Measurements from ENCODE around the gene GJA1.
A peak's percentile ranks its signal among the peaks of the same experiment; 100 is the strongest.

Gene GJA1

GRCh38 chr6:121482751-121483150 is 47.3 kb downstream of the GJA1 start:
- Histone ChIP-seq H2AFZ (ENCODE audit: low read length) (no peak overlapping the region), H3K79me1 (ENCODE audit: low read depth, low read length) (no peaks in the 10 kb centered on the region), H3K4me3 (ENCODE audit: low read length in 2 of 2) (no peak overlapping the region), H3K27ac (replicated peaks; ENCODE audit: low read length) (no peak overlapping the region), H4K8ac (ENCODE audit: low read depth, low read length) (no peak overlapping the region), H3K4me2 (ENCODE audit: insufficient read depth, low read length, poor library complexity, severe bottlenecking) (no peak overlapping the region), H3K14ac (ENCODE audit: low read length) (no peak overlapping the region), H2AK5ac (ENCODE audit: low read depth, low read length) (no peak overlapping the region), H3K18ac (ENCODE audit: low read length) (no peak overlapping the region), H3K9ac (ENCODE audit: low read depth, low read length, poor library complexity) (no peak overlapping the region), H2BK12ac (ENCODE audit: low read length) (no peak overlapping the region), H3K4ac (ENCODE audit: low read length) (no peak overlapping the region), H2BK120ac (ENCODE audit: low read depth, low read length) (no peak overlapping the region), H4K91ac (ENCODE audit: low read depth, low read length, poor library complexity) (no peak overlapping the region), H3K4me1 (ENCODE audit: control insufficient read depth in 2 of 2, insufficient read depth in 1 of 2, low read depth in 1 of 2, low read length in 2 of 2) (no peaks in the 10 kb centered on the region), H3K36me3 (replicated peaks in 1 of 2; ENCODE audit: control insufficient read depth in 2 of 2, insufficient read depth in 2 of 2, low read length in 2 of 2) (no peaks in the 10 kb centered on the region), H3K23ac (ENCODE audit: low read depth, low read length, poor library complexity) (no peak overlapping the region), H2BK5ac (ENCODE audit: low read length) (no peak overlapping the region), H3K27me3 (ENCODE audit: control insufficient read depth in 3 of 3, insufficient read depth in 3 of 3, low read depth in 1 of 3, low read length in 3 of 3) (no peaks in the 10 kb centered on the region), H3K9me3 (replicated peaks in 1 of 2; ENCODE audit: control insufficient read depth in 2 of 2, insufficient read depth in 1 of 2, low read depth in 1 of 2, low read length in 2 of 2) (no peaks in the 10 kb centered on the region), H2BK15ac (ENCODE audit: low read length) (no peak overlapping the region)
- DNase-seq (ENCODE audit: low spot score), result no peak

DNA sequence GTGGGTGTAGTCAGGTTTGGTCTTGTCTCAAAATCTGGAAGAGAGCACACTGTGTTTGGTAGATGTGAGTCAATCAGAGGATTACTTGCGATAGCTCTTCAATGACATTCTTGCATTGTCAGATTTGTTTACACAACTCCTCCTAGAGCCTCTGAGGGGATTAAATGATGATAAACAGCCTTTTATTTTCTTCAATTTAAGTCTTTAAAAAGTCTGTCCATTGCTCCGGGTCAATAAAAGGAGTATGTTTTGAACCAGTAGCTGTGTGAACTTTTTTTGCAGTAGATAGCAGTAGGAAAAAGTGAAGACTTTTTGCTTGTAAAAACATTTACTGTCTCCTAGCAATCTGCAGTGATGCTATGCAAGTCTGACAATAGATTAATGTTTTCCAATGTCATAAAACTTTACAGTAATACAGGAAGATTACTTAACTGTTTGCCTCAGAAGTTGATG is 49.9 kb downstream of the GJA1 start:
- H3K9me3 ChIP-seq (replicated peaks in 1 of 2; ENCODE audit: control insufficient read depth in 2 of 2, insufficient read depth in 1 of 2, low read depth in 1 of 2, low read length in 2 of 2), result no peaks in the 10 kb centered on the region
- peaks cover 0 to 2% of the 10 kb centered on the region in 2 donors for H3K4me1 ChIP-seq (ENCODE audit: control insufficient read depth in 2 of 2, insufficient read depth in 1 of 2, low read depth in 1 of 2, low read length in 2 of 2)
- no peak overlapping the region for H3K23ac ChIP-seq (ENCODE audit: low read depth, low read length, poor library complexity)
- no peak overlapping the region for H2BK120ac ChIP-seq (ENCODE audit: low read depth, low read length)
- H2AFZ ChIP-seq (ENCODE audit: low read length), result no peak overlapping the region
- H3K14ac ChIP-seq (ENCODE audit: low read length), result no peak overlapping the region
- H3K18ac ChIP-seq (ENCODE audit: low read length), result no peak overlapping the region
- no peak overlapping the region for H3K4me3 ChIP-seq (ENCODE audit: low read length in 2 of 2)
- H2BK15ac ChIP-seq (ENCODE audit: low read length), result no peak overlapping the region
- H2BK5ac ChIP-seq (ENCODE audit: low read length), result no peak overlapping the region
- no peak overlapping the region for H4K8ac ChIP-seq (ENCODE audit: low read depth, low read length)
- no peak overlapping the region for H2BK12ac ChIP-seq (ENCODE audit: low read length)
- H4K91ac ChIP-seq (ENCODE audit: low read depth, low read length, poor library complexity), result no peak overlapping the region
- no peaks in the 10 kb centered on the region for H3K27me3 ChIP-seq (ENCODE audit: control insufficient read depth in 3 of 3, insufficient read depth in 3 of 3, low read depth in 1 of 3, low read length in 3 of 3)
- H3K9ac ChIP-seq (ENCODE audit: low read depth, low read length, poor library complexity), result no peak overlapping the region
- peak; percentile 1 for DNase-seq (ENCODE audit: low spot score)
- no peak overlapping the region for H3K27ac ChIP-seq (replicated peaks; ENCODE audit: low read length)
- no peak overlapping the region for H2AK5ac ChIP-seq (ENCODE audit: low read depth, low read length)
- H3K4ac ChIP-seq (ENCODE audit: low read length), result no peak overlapping the region
- WGBS, 2 donors (ENCODE audit: extremely low coverage in 2 of 2, insufficient read length in 2 of 2, insufficient replicate concordance in 1 of 2), result no CpG with 5 or more reads among the region's 2 CpGs
- H3K79me1 ChIP-seq (ENCODE audit: low read depth, low read length), result no peaks in the 10 kb centered on the region
- no peaks in the 10 kb centered on the region for H3K36me3 ChIP-seq (replicated peaks in 1 of 2; ENCODE audit: control insufficient read depth in 2 of 2, insufficient read depth in 2 of 2, low read length in 2 of 2)
- no peak overlapping the region for H3K4me2 ChIP-seq (ENCODE audit: insufficient read depth, low read length, poor library complexity, severe bottlenecking)

DNA sequence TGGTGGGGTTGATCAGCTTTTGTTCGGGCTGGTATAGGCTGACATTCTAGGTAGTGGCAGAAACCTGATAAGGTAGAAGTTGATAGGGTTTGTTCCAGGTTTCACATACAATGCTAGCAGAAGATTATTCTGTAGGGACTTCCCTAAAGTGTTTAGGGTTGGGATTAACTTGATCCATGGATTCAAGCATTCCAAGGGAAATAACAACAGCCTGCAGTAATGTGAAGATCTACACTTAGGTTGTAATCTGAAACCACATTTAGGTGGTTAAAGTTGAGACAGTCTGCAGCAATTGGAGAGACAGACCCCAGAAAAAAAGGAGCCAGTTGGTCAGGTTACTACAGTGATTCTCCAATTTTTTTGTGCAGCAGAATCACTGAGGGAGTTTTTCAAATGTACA is 56.1 kb downstream of the GJA1 start:
- no peak overlapping the region for H3K9ac ChIP-seq (ENCODE audit: low read depth, low read length, poor library complexity)
- H4K8ac ChIP-seq (ENCODE audit: low read depth, low read length), result no peak overlapping the region
- H3K14ac ChIP-seq (ENCODE audit: low read length), result no peak overlapping the region
- no peak overlapping the region for H2BK5ac ChIP-seq (ENCODE audit: low read length)
- H2BK120ac ChIP-seq (ENCODE audit: low read depth, low read length), result no peak overlapping the region
- H3K4me2 ChIP-seq (ENCODE audit: insufficient read depth, low read length, poor library complexity, severe bottlenecking), result no peak overlapping the region
- H2BK12ac ChIP-seq (ENCODE audit: low read length), result no peak overlapping the region
- no peak overlapping the region for H3K4me3 ChIP-seq (ENCODE audit: low read length in 2 of 2)
- peaks cover 0 to 2% of the 10 kb centered on the region in 2 donors for H3K4me1 ChIP-seq (ENCODE audit: control insufficient read depth in 2 of 2, insufficient read depth in 1 of 2, low read depth in 1 of 2, low read length in 2 of 2)
- no peak overlapping the region for H3K27ac ChIP-seq (replicated peaks; ENCODE audit: low read length)
- H4K91ac ChIP-seq (ENCODE audit: low read depth, low read length, poor library complexity), result no peak overlapping the region
- no peak overlapping the region for H3K23ac ChIP-seq (ENCODE audit: low read depth, low read length, poor library complexity)
- H3K18ac ChIP-seq (ENCODE audit: low read length), result no peak overlapping the region
- no peak overlapping the region for H2AK5ac ChIP-seq (ENCODE audit: low read depth, low read length)
- H2BK15ac ChIP-seq (ENCODE audit: low read length), result no peak overlapping the region
- no peaks in the 10 kb centered on the region for H3K79me1 ChIP-seq (ENCODE audit: low read depth, low read length)
- H3K27me3 ChIP-seq (ENCODE audit: control insufficient read depth in 3 of 3, insufficient read depth in 3 of 3, low read depth in 1 of 3, low read length in 3 of 3), result no peaks in the 10 kb centered on the region
- H3K9me3 ChIP-seq (replicated peaks in 1 of 2; ENCODE audit: control insufficient read depth in 2 of 2, insufficient read depth in 1 of 2, low read depth in 1 of 2, low read length in 2 of 2), result no peaks in the 10 kb centered on the region
- no peak for DNase-seq (ENCODE audit: low spot score)
- H2AFZ ChIP-seq (ENCODE audit: low read length), result no peak overlapping the region
- WGBS, 2 donors (ENCODE audit: extremely low coverage in 2 of 2, insufficient read length in 2 of 2, insufficient replicate concordance in 1 of 2), result no CpG with 5 or more reads among the region's 1 CpG
- H3K4ac ChIP-seq (ENCODE audit: low read length), result no peak overlapping the region
- H3K36me3 ChIP-seq (replicated peaks in 1 of 2; ENCODE audit: control insufficient read depth in 2 of 2, insufficient read depth in 2 of 2, low read length in 2 of 2), result no peaks in the 10 kb centered on the region

DNA sequence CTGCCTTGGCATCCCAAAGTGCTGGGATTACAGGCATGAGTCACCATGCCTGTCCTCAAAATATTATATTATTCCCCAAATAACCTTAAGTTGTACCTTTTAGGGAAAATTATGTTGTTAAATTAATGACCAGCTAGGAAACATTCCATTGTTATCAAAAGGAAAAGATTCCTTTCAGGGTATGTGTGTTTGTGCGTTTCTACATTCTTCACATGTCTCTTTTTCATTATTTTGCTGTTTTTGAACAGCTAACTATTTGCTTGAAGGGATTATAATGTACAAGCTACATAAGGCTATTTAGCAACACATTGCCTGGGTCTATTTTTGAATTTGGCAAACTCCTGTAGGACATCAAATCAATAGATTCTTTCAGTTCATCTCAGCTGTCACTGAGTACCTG is 57.1 kb downstream of the GJA1 start:
- Histone ChIP-seq H4K91ac (ENCODE audit: low read depth, low read length, poor library complexity) (no peak overlapping the region), H4K8ac (ENCODE audit: low read depth, low read length) (no peak overlapping the region), H3K27ac (replicated peaks; ENCODE audit: low read length) (no peak overlapping the region), H3K27me3 (ENCODE audit: control insufficient read depth in 3 of 3, insufficient read depth in 3 of 3, low read depth in 1 of 3, low read length in 3 of 3) (no peaks in the 10 kb centered on the region), H3K4ac (ENCODE audit: low read length) (no peak overlapping the region), H2AFZ (ENCODE audit: low read length) (no peak overlapping the region), H3K4me1 (ENCODE audit: control insufficient read depth in 2 of 2, insufficient read depth in 1 of 2, low read depth in 1 of 2, low read length in 2 of 2) (peaks cover 0 to 2% of the 10 kb centered on the region in 2 donors), H2BK15ac (ENCODE audit: low read length) (no peak overlapping the region), H3K4me3 (ENCODE audit: low read length in 2 of 2) (no peak overlapping the region), H2BK12ac (ENCODE audit: low read length) (no peak overlapping the region), H3K9me3 (replicated peaks in 1 of 2; ENCODE audit: control insufficient read depth in 2 of 2, insufficient read depth in 1 of 2, low read depth in 1 of 2, low read length in 2 of 2) (no peaks in the 10 kb centered on the region), H2BK5ac (ENCODE audit: low read length) (no peak overlapping the region), H3K4me2 (ENCODE audit: insufficient read depth, low read length, poor library complexity, severe bottlenecking) (no peak overlapping the region), H2AK5ac (ENCODE audit: low read depth, low read length) (no peak overlapping the region), H3K23ac (ENCODE audit: low read depth, low read length, poor library complexity) (no peak overlapping the region), H3K14ac (ENCODE audit: low read length) (no peak overlapping the region), H3K79me1 (ENCODE audit: low read depth, low read length) (no peaks in the 10 kb centered on the region), H3K9ac (ENCODE audit: low read depth, low read length, poor library complexity) (no peak overlapping the region), H3K36me3 (replicated peaks in 1 of 2; ENCODE audit: control insufficient read depth in 2 of 2, insufficient read depth in 2 of 2, low read length in 2 of 2) (no peaks in the 10 kb centered on the region), H2BK120ac (ENCODE audit: low read depth, low read length) (no peak overlapping the region), H3K18ac (ENCODE audit: low read length) (no peak overlapping the region)
- no CpG with 5 or more reads among the region's 1 CpG for WGBS, 2 donors (ENCODE audit: extremely low coverage in 2 of 2, insufficient read length in 2 of 2, insufficient replicate concordance in 1 of 2)
- no peak for DNase-seq (ENCODE audit: low spot score)
